Gastrocnemius medialis (tissue), 4 donors: ENCODE results near the gene ZMYM2. TPM values are rescaled to one million over a fixed set of nuclear protein-coding genes. Genes with fewer than 3 reads are reported as not detected.

ENCODE experiments used
- ATAC-seq, 2 donors: fragments of 150-250 bp; one replicate each; pipeline ENCODE4 v1.9.1; 2016
- DNase-seq, 2 donors: peaks; one replicate each; pipeline ENCODE4 v3.0.0-alpha.2; 2019
- H3K27ac ChIP-seq, 4 donors: fragments of 200-600 bp; sonication (generic); 1 replicate in 1 of 4; 2 replicates in 3 of 4; pipeline ENCODE4 v1.5.1; 2016 to 2018; ENCODE audit warnings: mild to moderate bottlenecking in 2 of 4, moderate library complexity in 1 of 4
- H3K27me3 ChIP-seq, 3 donors: fragments of 200-600 bp; sonication (generic) in 2 of 3; 1 replicate in 1 of 3; 2 replicates in 2 of 3; pipeline versions ENCODE4 v1.5.1 to v1.6.0; 2016 to 2019; ENCODE audit warnings: mild to moderate bottlenecking in 1 of 3, moderate library complexity in 1 of 3
- H3K36me3 ChIP-seq, 2 donors: fragments of 200-600 bp; sonication (generic) in 1 of 2; one replicate each; pipeline ENCODE4 v1.5.1; 2017 to 2018
- H3K4me1 ChIP-seq, 2 donors: fragments of 200-600 bp; sonication (generic) in 1 of 2; one replicate each; pipeline ENCODE4 v1.5.1; 2016 to 2017; ENCODE audit warnings: mild to moderate bottlenecking in 2 of 2
- H3K4me3 ChIP-seq, 4 donors: fragments of 200-600 bp; sonication (generic) in 3 of 4; 1 replicate in 1 of 4; 2 replicates in 3 of 4; pipeline ENCODE4 v1.5.1; 2016 to 2019; ENCODE audit warnings: mild to moderate bottlenecking in 2 of 4
- H3K9me3 ChIP-seq, 3 donors: fragments of 200-600 bp; sonication (generic) in 2 of 3; 1 replicate in 1 of 3; 2 replicates in 2 of 3; pipeline ENCODE4 v1.5.1; 2016 to 2019
- CTCF ChIP-seq, 5 experiments: fragments of 450-650 bp in 3 of 5; fragments of 200-600 bp in 2 of 5; sonication (generic) in 2 of 5; IDR thresholded peaks in 4 of 5; conservative IDR thresholded peaks in 1 of 5; 1 replicate in 4 of 5; 2 replicates in 1 of 5; pipeline ENCODE4 v1.5.1; 2016 to 2019; ENCODE audit warnings: antibody characterized with exemption in 5 of 5, mild to moderate bottlenecking in 3 of 5, moderate library complexity in 3 of 5
- POLR2A ChIP-seq, 2 donors: fragments of 450-650 bp; IDR thresholded peaks; one replicate each; pipeline ENCODE4 v1.6.1; 2017; ENCODE audit warnings: antibody characterized with exemption in 2 of 2, mild to moderate bottlenecking in 2 of 2, moderate library complexity in 2 of 2
- in situ Hi-C, 4 donors: fragments of 200-750 bp; cut with MboI; loops; one replicate each; pipeline versions ENCODE4 v1.15.0 to v1.8.0; 2017; ENCODE audit warnings: low sequenced_read_pairs in 4 of 4
- intact Hi-C: fragments of 100-400 bp; cut with DNase I; formaldehyde crosslinking; loops from one replicate; pipeline ENCODE4 v1.15.1; 2023; ENCODE audit warnings: low total_unique reads
- total RNA-seq, 4 donors: library from RNA; depleted of rRNA; stranded (reverse); fragments of >200 nt; gene quantifications; one replicate each; pipeline versions ENCODE4 v1.1.0 to v1.2.3, GENCODE V29; 2016

ZMYM2 gene
- total RNA-seq: 10 to 100 TPM; 35.3 to 58.4 (median 47.1) TPM

GRCh38 chr13:19958155-19959111 is at the start of gene ZMYM2:
TSS of gene ZMYM2 (plus strand) at chr13:19958727. CDS start at chr13:19993073, 34,346 bp downstream.
- DNase-seq: peak; percentile 98
- Histone ChIP-seq H3K9me3 (no peaks in the 10 kb centered on the region), H3K36me3 (peaks cover 0 to 19% of the 10 kb centered on the region in 2 donors), H3K27me3 (no peaks in the 10 kb centered on the region), H3K4me1 (peaks cover 14 to 28% of the 10 kb centered on the region in 2 donors), H3K4me3 (peak within 1 kb of the TSS; percentile 74 to 97 (median 90)), H3K27ac (peak within 1 kb of the TSS; percentile 96 to 98 (median 97))
- ATAC-seq: peak; percentile 73 to 77
- TF ChIP-seq CTCF (IDR thresholded peaks at IDR 0.05 in 4 of 5, conservative IDR thresholded peaks at IDR 0.05 in 1 of 5): no peak
- TF ChIP-seq POLR2A (IDR thresholded peaks at IDR 0.05): peak; percentile 80 to 85
- in situ Hi-C loops (loop anchor here in 2 of 4 donors (25.0 kb wide), 2 partner anchors 96 to 321 kb away; partner anchors contain the start of genes MPHOSPH8 (in 1 of the 2) and ZMYM5 (in 1 of the 2)), intact Hi-C loops (loop anchor here (1.0 to 5.0 kb wide), 3 partner anchors 95 to 819 kb away; partner anchors contain the start of genes MPHOSPH8 and ZMYM5)

GRCh38 chr13:19910336-19911072 is 48.0 kb upstream of the ZMYM2 start:
- ATAC-seq (no peak), DNase-seq (no peak)
- H3K36me3 ChIP-seq: no peaks in the 10 kb centered on the region
- H3K4me3 ChIP-seq: no peak overlapping the region
- H3K4me1 ChIP-seq: no peaks in the 10 kb centered on the region
- H3K27ac ChIP-seq: no peak overlapping the region
- intact Hi-C loops: no loop called here
- TF ChIP-seq CTCF (IDR thresholded peaks at IDR 0.05 in 4 of 5, conservative IDR thresholded peaks at IDR 0.05 in 1 of 5) (no peak), POLR2A (IDR thresholded peaks at IDR 0.05) (no peak)
- in situ Hi-C loops: no loop called here
- H3K27me3 ChIP-seq: no peaks in the 10 kb centered on the region
- H3K9me3 ChIP-seq: no peaks in the 10 kb centered on the region

- H3K4me3 ChIP-seq: no peak overlapping the region
- intact Hi-C loops (loop anchor here (1.0 kb wide), 1 partner anchor 33 kb away; no protein-coding TSS in a partner anchor), in situ Hi-C loops (no loop called here)
- no peaks in the 10 kb centered on the region for H3K9me3 ChIP-seq
- DNase-seq (no peak), ATAC-seq (peak; percentile 55 to 79)
- no peak overlapping the region for H3K27ac ChIP-seq
- TF ChIP-seq CTCF (IDR thresholded peaks at IDR 0.05 in 4 of 5, conservative IDR thresholded peaks at IDR 0.05 in 1 of 5) (peak; percentile 46 to 65 (median 60)), POLR2A (IDR thresholded peaks at IDR 0.05) (no peak)
- no peaks in the 10 kb centered on the region for H3K4me1 ChIP-seq
- no peaks in the 10 kb centered on the region for H3K27me3 ChIP-seq
- no peaks in the 10 kb centered on the region for H3K36me3 ChIP-seq
These were observed 31.3 kb upstream of the ZMYM2 start for GRCh38 chr13:19927117-19927748.

GRCh38 chr13:19940106-19940505 is 18.4 kb upstream of the ZMYM2 start:
- in situ Hi-C loops (no loop called here), intact Hi-C loops (no loop called here)
- no peak for DNase-seq
- no peak overlapping the region for H3K4me3 ChIP-seq
- H3K27ac ChIP-seq: no peak overlapping the region
- H3K9me3 ChIP-seq: no peaks in the 10 kb centered on the region
- no peaks in the 10 kb centered on the region for H3K4me1 ChIP-seq
- H3K27me3 ChIP-seq: no peaks in the 10 kb centered on the region
- no peaks in the 10 kb centered on the region for H3K36me3 ChIP-seq
- no peak for TF ChIP-seq POLR2A (IDR thresholded peaks at IDR 0.05)
- TF ChIP-seq CTCF (IDR thresholded peaks at IDR 0.05 in 4 of 5, conservative IDR thresholded peaks at IDR 0.05 in 1 of 5): no peak
- ATAC-seq: no peak
